GM12878 (cell line): Measurements from ENCODE around the gene DUOXA2. TPM values are rescaled to one million over a fixed set of nuclear protein-coding genes. Genes with fewer than 3 reads are reported as not detected.

Experiments used
- ATAC-seq: fragments of 200-7000 bp; cut with Tn5 transposase; 3 replicates; pipeline ENCODE4 v1.9.1; 2020; ENCODE audit warnings: mild to moderate bottlenecking, moderate library complexity
- BruUV-seq: library from RNA; stranded (reverse); fragments of 400-500 nt; replicated peaks from 2 replicates; lab custom pipeline; 2021; lab: Mats Ljungman, UMichigan
- CTCF ChIA-PET: fragments of 300-600 bp; sonication (Branson Sonifier 250); formaldehyde crosslinking; extraction: SDS; loops from one replicate; lab custom pipeline; 2021; ENCODE audit warnings: inconsistent platforms; lab: Yijun Ruan, JAX
- POLR2A ChIA-PET: fragments of 350-600 bp; formaldehyde crosslinking; extraction: SDS; loops from one replicate; lab custom pipeline; 2021; ENCODE audit warnings: inconsistent platforms; lab: Charles Lee
- RAD21 ChIA-PET: fragments of 300-600 bp; sonication (Branson Sonifier 250); formaldehyde crosslinking; loops from one replicate; lab custom pipeline; 2023; ENCODE audit warnings: antibody characterized with exemption; ENCODE audit not compliant: unreplicated experiment; lab: Charles Lee
- SMC1A ChIA-PET: fragments of 300-600 bp; sonication (Branson Sonifier 250); formaldehyde crosslinking; loops from one replicate; lab custom pipeline; 2023; ENCODE audit not compliant: unreplicated experiment, uncharacterized antibody; lab: Charles Lee
- DNase-seq: peaks from one replicate; pipeline ENCODE4 v3.0.0-alpha.2; 2011; ENCODE audit warnings: low read depth, low spot score
- FAIRE-seq: peaks from 3 replicates; lab custom pipeline; 2011; peaks lifted over from hg19 to GRCh38; lab: Jason Lieb, UNC
- H2AFZ ChIP-seq: 2 replicates; pipeline ENCODE4 v1.6.0; 2011; ENCODE audit warnings: low read depth, low read length, control low read depth; ENCODE audit not compliant: control insufficient read depth
- H3K27ac ChIP-seq: 2 replicates; pipeline ENCODE4 v1.5.1; 2011; ENCODE audit warnings: control low read depth; ENCODE audit not compliant: control insufficient read depth, insufficient read depth
- H3K27me3 ChIP-seq, 2 experiments: replicated peaks in 1 of 2; 2 replicates each; pipeline versions ENCODE4 v1.6.0 to v1.6.1; 2011; ENCODE audit warnings: low read length in 1 of 2; ENCODE audit not compliant: control insufficient read depth in 2 of 2, insufficient read depth in 2 of 2
- H3K36me3 ChIP-seq, 2 experiments: 2 replicates each; pipeline ENCODE4 v1.5.1; 2011; ENCODE audit warnings: low read length in 1 of 2; ENCODE audit not compliant: control insufficient read depth in 2 of 2, insufficient read depth in 2 of 2
- H3K4me1 ChIP-seq: 2 replicates; pipeline ENCODE4 v1.6.1; 2011; ENCODE audit warnings: mild to moderate bottlenecking, low read length, moderate library complexity, mixed read lengths; ENCODE audit not compliant: control insufficient read depth, insufficient read depth
- H3K4me2 ChIP-seq: 2 replicates; pipeline ENCODE4 v1.6.0; 2011; ENCODE audit warnings: control low read depth; ENCODE audit not compliant: control insufficient read depth, insufficient read depth
- H3K4me3 ChIP-seq: fragments of 200-600 bp; sonication (generic); 2 replicates; pipeline ENCODE4 v1.5.1; 2016
- H3K79me2 ChIP-seq: 2 replicates; pipeline ENCODE4 v1.6.0; 2011; ENCODE audit warnings: low read length; ENCODE audit not compliant: control insufficient read depth, insufficient read depth
- H3K9ac ChIP-seq: 2 replicates; pipeline ENCODE4 v1.8.0; 2011; ENCODE audit warnings: low read length, control low read depth, mixed read lengths; ENCODE audit not compliant: control insufficient read depth, insufficient read depth
- H3K9me3 ChIP-seq: replicated peaks from 3 replicates; pipeline ENCODE4 v1.5.1; 2011; ENCODE audit warnings: mild to moderate bottlenecking, low read length; ENCODE audit not compliant: control insufficient read depth, insufficient read depth
- H4K20me1 ChIP-seq: 2 replicates; pipeline ENCODE4 v1.6.0; 2011; ENCODE audit not compliant: control insufficient read depth, insufficient read depth
- BCL11A ChIP-seq: IDR thresholded peaks from 2 replicates; pipeline ENCODE4 v1.6.1; 2011; ENCODE audit warnings: low read depth, low read length
- GABPA ChIP-seq: IDR thresholded peaks from 2 replicates; pipeline ENCODE4 v1.6.1; 2014; ENCODE audit warnings: antibody characterized with exemption, low read depth, mild to moderate bottlenecking, inconsistent platforms
- IRF4 ChIP-seq: IDR thresholded peaks from 2 replicates; pipeline ENCODE4 v1.6.1; 2011; ENCODE audit warnings: low read depth, low read length
- RB1 ChIP-seq: fragments of 450-650 bp; formaldehyde crosslinking; IDR thresholded peaks from 2 replicates; pipeline ENCODE4 v1.6.1; 2017; ENCODE audit warnings: mild to moderate bottlenecking, borderline replicate concordance
- RCOR1 ChIP-seq: conservative IDR thresholded peaks from 2 replicates; pipeline ENCODE4 v1.6.1; 2012; ENCODE audit warnings: low read depth, low read length, improper control_type of control experiment
- SRF ChIP-seq, 2 experiments: IDR thresholded peaks; 2 replicates each; pipeline ENCODE4 v1.6.1; 2011; ENCODE audit warnings: low read depth in 2 of 2, low read length in 2 of 2, mild to moderate bottlenecking in 1 of 2, moderate library complexity in 1 of 2
- TCF7 ChIP-seq: IDR thresholded peaks from 2 replicates; pipeline ENCODE4 v1.6.1; 2014; ENCODE audit warnings: antibody characterized with exemption, borderline replicate concordance
- ZNF24 ChIP-seq: fragments of 450-650 bp; IDR thresholded peaks from 2 replicates; pipeline ENCODE4 v1.6.1; 2017; ENCODE audit warnings: antibody characterized with exemption, mild to moderate bottlenecking
- ZNF274 ChIP-seq: IDR thresholded peaks from one replicate; pipeline ENCODE4 v1.8.0; 2011; ENCODE audit not compliant: insufficient read length, insufficient read depth
- WGBS: methylation state at CpG from one replicate; pipeline ENCODE4 v1.1.6; 2016; ENCODE audit warnings: low lambda C conversion rate; ENCODE audit not compliant: insufficient replicate concordance, insufficient coverage; ENCODE audit errors: missing lambda C conversion rate; 5-methylcytosine and 5-hydroxymethylcytosine counted together
- in situ Hi-C: fragments of 300-500 bp; cut with MboI; formaldehyde crosslinking; loops from 9 replicates; pipeline ENCODE4 v1.14.3; 2018; ENCODE audit warnings: mixed read lengths
- intact Hi-C: fragments of 100-400 bp; cut with micrococcal nuclease; formaldehyde crosslinking; loops from one replicate; pipeline ENCODE4 v1.14.2; 2022; ENCODE audit not compliant: unreplicated experiment
- polyA plus RNA-seq, 11 experiments: library from polyadenylated mRNA; depleted of rRNA in 4 of 11; unstranded in 6 of 11; stranded (reverse) in 5 of 11; fragments of >200 nt; fragmentation: Nextera tagmentation in 4 of 11; fragmentation: Illumina TruSeq in 1 of 11; extraction: Ambion mirVana in 4 of 11; extraction: Trizol in 1 of 11; gene quantifications; 1 replicate in 1 of 11; 2 replicates in 10 of 11; pipeline versions ENCODE4 v1.2.1 to v1.2.3, GENCODE V29; 2011 to 2016; ENCODE audit warnings: inconsistent platforms in 2 of 11, missing spikeins in 2 of 11, low read depth in 1 of 11
- total RNA-seq, 4 experiments: library from RNA; depleted of rRNA in 3 of 4; stranded (reverse); fragments of >200 nt in 3 of 4; fragmentation: Illumina TruSeq in 1 of 4; extraction: Trizol in 1 of 4; gene quantifications; 2 replicates each; pipeline versions ENCODE4 v1.2.1 to v1.2.3, GENCODE V29; 2013 to 2021
- TF ChIP-seq, protein P1 (sequence below): fragments of 450-650 bp; IDR thresholded peaks from 2 replicates; pipeline ENCODE4 v1.6.1; 2017; ENCODE audit warnings: mild to moderate bottlenecking, low read depth, inconsistent platforms; ENCODE audit not compliant: poor library complexity, severe bottlenecking
- TF ChIP-seq, protein P2 (sequence below): IDR thresholded peaks from 2 replicates; pipeline ENCODE4 v1.6.1; 2011; ENCODE audit warnings: borderline replicate concordance, low read depth, mild to moderate bottlenecking, moderate library complexity, mixed read lengths, low read length; ENCODE audit not compliant: insufficient read depth; ENCODE audit errors: extremely low read length
- TF ChIP-seq, protein P3 (sequence below): IDR thresholded peaks from 2 replicates; pipeline ENCODE4 v1.6.1; 2012; ENCODE audit warnings: low read depth, low read length, improper control_type of control experiment
- TF ChIP-seq, protein P4 (sequence below): fragments of 450-650 bp; IDR thresholded peaks from 2 replicates; pipeline ENCODE4 v1.6.1; 2017; ENCODE audit warnings: antibody characterized with exemption, mild to moderate bottlenecking, moderate library complexity
- TF ChIP-seq, protein P5 (sequence below), 3 experiments: IDR thresholded peaks in 2 of 3; conservative IDR thresholded peaks in 1 of 3; 2 replicates each; pipeline ENCODE4 v1.5.1; 2011; ENCODE audit warnings: low read depth in 3 of 3, low read length in 3 of 3, mild to moderate bottlenecking in 3 of 3, control low read depth in 2 of 3, moderate library complexity in 2 of 3, inconsistent platforms in 1 of 3, mixed read lengths in 1 of 3; ENCODE audit not compliant: control insufficient read depth in 2 of 3, insufficient read depth in 1 of 3; ENCODE audit errors: extremely low read depth in 1 of 3

The DUOXA2 gene
- total and polyA plus RNA-seq, 10 of the 15 experiments (the other 5 are each of a cell fraction or from before 2014, with no cell fraction given): not detected

DNA sequence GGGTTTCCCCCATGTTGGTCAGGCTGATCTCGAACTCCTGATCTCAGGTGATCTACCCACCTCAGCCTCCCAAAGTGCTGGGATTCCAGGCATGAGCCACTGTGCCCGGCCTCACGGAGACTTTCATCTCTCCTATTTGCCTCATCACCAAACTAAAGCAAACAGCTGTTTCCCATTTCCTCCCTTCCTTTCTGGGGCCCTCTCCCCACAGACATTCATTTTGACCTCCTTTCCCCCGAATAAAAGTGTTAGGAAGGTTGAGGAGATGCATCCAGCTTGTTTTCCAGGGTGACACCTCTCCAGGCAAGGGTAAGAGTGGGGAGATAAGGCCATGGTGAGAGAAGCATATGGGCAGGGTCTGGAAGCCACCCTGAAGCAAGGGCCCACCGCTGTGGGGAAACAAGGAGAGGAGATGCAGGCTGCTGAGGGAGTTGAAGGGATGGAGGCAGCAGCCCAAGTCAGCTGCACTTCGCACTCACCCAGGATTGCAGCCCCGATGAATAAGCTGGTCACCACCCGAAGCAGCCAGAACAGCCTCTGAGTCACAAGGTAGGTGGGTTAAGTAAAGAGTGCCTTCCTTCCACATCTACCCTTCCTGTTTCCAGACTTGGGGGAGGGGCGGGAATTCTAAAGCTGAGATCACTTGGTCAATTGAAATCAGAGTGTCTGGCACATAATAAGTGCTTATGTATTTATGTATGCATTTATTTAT lies 7.7 kb downstream of the DUOXA2 start:
- BruUV-seq: no TSS peak
- Histone ChIP-seq H3K4me2 (no peak overlapping the region), H3K27me3 (peaks cover 3 to 4% of the 10 kb centered on the region in 2 experiments), H3K4me1 (no peaks in the 10 kb centered on the region), H3K36me3 (no peaks in the 10 kb centered on the region), H3K79me2 (no peaks in the 10 kb centered on the region), H2AFZ (no peak overlapping the region), H3K4me3 (no peak overlapping the region), H4K20me1 (no peaks in the 10 kb centered on the region), H3K9me3 (no peaks in the 10 kb centered on the region), H3K9ac (no peak overlapping the region), H3K27ac (no peak overlapping the region)
- RAD21 ChIA-PET: no interaction called here
- SMC1A ChIA-PET: interaction anchor here (0.6 kb wide), 1 partner anchor 10 kb away, joined by 3 read pairs; no protein-coding TSS in a partner anchor
- intact Hi-C loops: loop anchor here (10.0 kb wide), 1 partner anchor 147 kb away; no protein-coding TSS in a partner anchor
- CTCF ChIA-PET: interaction anchor here (0.9 to 2.1 kb wide), 6 partner anchors 9 to 73 kb away, joined by 3 to 6 read pairs (median 4); partner anchors contain the start of gene DUOX1
- ATAC-seq: no peak
- WGBS: 39% methylated on average over 8 of the region's 9 CpGs
- FAIRE-seq: no peak
- POLR2A ChIA-PET: no interaction called here
- in situ Hi-C loops: no loop called here
- DNase-seq: no peak
- TF ChIP-seq, protein P1, sequence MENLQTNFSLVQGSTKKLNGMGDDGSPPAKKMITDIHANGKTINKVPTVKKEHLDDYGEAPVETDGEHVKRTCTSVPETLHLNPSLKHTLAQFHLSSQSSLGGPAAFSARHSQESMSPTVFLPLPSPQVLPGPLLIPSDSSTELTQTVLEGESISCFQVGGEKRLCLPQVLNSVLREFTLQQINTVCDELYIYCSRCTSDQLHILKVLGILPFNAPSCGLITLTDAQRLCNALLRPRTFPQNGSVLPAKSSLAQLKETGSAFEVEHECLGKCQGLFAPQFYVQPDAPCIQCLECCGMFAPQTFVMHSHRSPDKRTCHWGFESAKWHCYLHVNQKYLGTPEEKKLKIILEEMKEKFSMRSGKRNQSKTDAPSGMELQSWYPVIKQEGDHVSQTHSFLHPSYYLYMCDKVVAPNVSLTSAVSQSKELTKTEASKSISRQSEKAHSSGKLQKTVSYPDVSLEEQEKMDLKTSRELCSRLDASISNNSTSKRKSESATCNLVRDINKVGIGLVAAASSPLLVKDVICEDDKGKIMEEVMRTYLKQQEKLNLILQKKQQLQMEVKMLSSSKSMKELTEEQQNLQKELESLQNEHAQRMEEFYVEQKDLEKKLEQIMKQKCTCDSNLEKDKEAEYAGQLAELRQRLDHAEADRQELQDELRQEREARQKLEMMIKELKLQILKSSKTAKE: no peak
- TF ChIP-seq TCF7: no peak
- TF ChIP-seq ZNF274: no peak
- TF ChIP-seq, protein P2, sequence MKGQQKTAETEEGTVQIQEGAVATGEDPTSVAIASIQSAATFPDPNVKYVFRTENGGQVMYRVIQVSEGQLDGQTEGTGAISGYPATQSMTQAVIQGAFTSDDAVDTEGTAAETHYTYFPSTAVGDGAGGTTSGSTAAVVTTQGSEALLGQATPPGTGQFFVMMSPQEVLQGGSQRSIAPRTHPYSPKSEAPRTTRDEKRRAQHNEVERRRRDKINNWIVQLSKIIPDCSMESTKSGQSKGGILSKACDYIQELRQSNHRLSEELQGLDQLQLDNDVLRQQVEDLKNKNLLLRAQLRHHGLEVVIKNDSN: no peak
- no peak for TF ChIP-seq SRF (IDR thresholded peaks at IDR 0.05; ENCODE audit: low read depth in 2 of 2, low read length in 2 of 2)
- TF ChIP-seq, protein P3, sequence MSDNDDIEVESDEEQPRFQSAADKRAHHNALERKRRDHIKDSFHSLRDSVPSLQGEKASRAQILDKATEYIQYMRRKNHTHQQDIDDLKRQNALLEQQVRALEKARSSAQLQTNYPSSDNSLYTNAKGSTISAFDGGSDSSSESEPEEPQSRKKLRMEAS: no peak
- TF ChIP-seq GABPA: no peak
- TF ChIP-seq RCOR1: no peak
- TF ChIP-seq, protein P4, sequence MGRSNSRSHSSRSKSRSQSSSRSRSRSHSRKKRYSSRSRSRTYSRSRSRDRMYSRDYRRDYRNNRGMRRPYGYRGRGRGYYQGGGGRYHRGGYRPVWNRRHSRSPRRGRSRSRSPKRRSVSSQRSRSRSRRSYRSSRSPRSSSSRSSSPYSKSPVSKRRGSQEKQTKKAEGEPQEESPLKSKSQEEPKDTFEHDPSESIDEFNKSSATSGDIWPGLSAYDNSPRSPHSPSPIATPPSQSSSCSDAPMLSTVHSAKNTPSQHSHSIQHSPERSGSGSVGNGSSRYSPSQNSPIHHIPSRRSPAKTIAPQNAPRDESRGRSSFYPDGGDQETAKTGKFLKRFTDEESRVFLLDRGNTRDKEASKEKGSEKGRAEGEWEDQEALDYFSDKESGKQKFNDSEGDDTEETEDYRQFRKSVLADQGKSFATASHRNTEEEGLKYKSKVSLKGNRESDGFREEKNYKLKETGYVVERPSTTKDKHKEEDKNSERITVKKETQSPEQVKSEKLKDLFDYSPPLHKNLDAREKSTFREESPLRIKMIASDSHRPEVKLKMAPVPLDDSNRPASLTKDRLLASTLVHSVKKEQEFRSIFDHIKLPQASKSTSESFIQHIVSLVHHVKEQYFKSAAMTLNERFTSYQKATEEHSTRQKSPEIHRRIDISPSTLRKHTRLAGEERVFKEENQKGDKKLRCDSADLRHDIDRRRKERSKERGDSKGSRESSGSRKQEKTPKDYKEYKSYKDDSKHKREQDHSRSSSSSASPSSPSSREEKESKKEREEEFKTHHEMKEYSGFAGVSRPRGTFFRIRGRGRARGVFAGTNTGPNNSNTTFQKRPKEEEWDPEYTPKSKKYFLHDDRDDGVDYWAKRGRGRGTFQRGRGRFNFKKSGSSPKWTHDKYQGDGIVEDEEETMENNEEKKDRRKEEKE: no peak
- no peak for TF ChIP-seq RB1
- no peak for TF ChIP-seq ZNF24
- TF ChIP-seq, protein P5, sequence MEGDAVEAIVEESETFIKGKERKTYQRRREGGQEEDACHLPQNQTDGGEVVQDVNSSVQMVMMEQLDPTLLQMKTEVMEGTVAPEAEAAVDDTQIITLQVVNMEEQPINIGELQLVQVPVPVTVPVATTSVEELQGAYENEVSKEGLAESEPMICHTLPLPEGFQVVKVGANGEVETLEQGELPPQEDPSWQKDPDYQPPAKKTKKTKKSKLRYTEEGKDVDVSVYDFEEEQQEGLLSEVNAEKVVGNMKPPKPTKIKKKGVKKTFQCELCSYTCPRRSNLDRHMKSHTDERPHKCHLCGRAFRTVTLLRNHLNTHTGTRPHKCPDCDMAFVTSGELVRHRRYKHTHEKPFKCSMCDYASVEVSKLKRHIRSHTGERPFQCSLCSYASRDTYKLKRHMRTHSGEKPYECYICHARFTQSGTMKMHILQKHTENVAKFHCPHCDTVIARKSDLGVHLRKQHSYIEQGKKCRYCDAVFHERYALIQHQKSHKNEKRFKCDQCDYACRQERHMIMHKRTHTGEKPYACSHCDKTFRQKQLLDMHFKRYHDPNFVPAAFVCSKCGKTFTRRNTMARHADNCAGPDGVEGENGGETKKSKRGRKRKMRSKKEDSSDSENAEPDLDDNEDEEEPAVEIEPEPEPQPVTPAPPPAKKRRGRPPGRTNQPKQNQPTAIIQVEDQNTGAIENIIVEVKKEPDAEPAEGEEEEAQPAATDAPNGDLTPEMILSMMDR (IDR thresholded peaks at IDR 0.05 in 2 of 3, conservative IDR thresholded peaks at IDR 0.05 in 1 of 3; ENCODE audit: control insufficient read depth in 2 of 3, extremely low read depth in 1 of 3, insufficient read depth in 1 of 3, low read depth in 3 of 3, low read length in 3 of 3): no peak
- TF ChIP-seq BCL11A: no peak
- TF ChIP-seq IRF4: no peak
